CD4-positive, alpha-beta T cell treated with Interleukin-6 for 4 hours (primary cell): Measurements from ENCODE around the gene SGTA.

Experiments used
- DNase-seq: peaks from one replicate; pipeline ENCODE4 v3.0.0-alpha.2; 2020; ENCODE audit warnings: mixed read lengths

The SGTA gene

GRCh38 chr19:2768365-2769132 lies 14.5 kb downstream of the SGTA start:
- DNase-seq, result no peak

GRCh38 chr19:2767688-2768087 lies 15.4 kb downstream of the SGTA start:
- no peak for DNase-seq

DNA sequence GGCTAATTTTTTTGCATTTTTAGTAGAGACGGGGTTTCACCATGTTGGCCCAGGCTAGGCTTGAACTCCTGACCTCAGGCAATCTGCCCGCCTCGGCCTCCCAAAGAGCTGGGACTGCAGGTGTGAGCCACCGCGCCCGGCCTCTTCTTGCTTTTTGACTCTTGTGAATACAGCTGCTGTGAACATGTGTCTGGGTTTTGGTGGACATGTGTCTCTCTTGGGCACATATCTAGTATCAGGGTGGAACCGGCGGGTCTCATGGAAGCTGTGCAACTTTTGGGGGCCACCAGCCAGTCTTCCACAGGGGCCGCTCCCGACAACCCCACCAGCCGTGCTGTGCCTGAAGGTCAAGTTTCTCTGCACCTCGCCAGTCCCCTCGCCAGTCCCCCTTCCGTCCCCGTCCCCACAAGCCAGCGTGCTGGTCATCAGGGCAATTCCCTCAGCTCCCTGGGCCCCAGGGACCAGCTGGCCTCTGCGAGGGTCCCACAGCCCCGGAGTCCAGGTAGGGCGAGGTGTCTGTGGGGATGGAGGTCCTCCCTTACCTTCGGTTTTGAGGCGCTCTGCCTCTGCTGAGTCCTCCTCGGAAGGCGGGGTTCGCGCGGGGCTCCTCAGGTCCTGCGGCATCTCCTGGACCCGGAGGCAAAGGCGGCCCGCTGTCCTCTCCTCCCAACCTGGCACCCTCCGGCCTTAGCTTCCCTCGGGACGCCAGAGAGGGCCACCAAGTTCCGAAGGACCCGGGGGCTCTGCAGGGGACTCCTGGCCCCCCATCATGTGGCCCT lies 16.3 kb downstream of the SGTA start:
- DNase-seq, result no peak

DNA sequence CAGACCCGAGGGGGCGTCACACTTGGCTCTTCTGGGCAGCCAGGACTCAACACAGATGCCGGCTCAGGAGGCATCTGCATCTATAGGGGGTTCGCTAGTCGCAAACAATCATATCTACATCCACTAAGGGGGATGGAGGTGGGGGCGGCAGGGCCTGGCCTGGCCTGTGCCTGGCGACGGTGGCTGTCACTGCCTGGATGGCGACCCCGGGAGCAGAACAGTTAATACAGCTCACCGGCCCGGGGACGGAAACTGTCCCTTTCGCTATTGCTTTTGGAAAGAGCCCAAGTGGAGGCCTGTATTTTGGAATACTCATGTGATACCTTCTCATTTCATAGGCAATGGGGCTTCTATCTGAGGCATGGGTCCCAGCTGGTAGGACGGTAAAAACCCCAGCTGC lies 17.7 kb downstream of the SGTA start:
- DNase-seq, result no peak

DNA sequence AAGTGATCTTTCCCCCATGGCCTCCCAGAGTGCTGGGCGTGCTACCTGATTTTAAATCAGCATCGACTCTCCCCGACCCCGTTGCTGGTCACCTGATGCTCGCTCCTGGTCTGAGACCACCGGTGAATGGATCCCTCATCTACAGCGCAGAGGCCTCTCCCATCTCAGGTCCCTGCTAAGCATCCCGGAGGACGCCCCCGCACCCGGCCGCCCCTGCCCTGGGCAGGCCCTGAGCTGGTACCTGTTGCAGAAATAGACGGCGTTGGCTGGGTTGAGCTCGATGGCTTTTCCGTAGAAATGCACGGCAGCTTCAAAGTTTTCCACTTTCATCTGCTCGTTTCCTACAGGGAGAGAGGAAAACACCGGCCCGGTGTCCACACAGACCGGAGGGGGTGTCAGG lies 18.1 kb downstream of the SGTA start:
- no peak for DNase-seq

DNA sequence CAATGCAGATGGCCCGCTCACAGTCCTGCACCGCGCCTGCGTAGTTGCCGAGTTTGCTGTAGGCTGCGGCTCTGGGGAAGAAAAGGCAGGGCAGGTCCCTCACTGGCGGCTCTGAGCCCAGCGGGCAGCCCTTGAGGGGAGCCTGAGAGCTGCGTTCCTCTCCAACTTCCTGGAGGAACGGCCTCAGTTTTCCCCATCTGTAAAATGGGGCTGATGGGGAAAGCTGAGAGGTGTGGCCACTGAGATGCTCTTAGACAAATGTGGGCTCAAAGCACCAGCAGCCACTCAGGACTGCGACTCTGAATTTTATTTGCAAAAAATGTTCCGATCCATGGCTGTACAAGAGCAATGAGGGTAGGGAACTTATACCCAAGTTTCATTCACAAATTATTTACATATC lies 19.4 kb downstream of the SGTA start:
- no peak for DNase-seq

DNA sequence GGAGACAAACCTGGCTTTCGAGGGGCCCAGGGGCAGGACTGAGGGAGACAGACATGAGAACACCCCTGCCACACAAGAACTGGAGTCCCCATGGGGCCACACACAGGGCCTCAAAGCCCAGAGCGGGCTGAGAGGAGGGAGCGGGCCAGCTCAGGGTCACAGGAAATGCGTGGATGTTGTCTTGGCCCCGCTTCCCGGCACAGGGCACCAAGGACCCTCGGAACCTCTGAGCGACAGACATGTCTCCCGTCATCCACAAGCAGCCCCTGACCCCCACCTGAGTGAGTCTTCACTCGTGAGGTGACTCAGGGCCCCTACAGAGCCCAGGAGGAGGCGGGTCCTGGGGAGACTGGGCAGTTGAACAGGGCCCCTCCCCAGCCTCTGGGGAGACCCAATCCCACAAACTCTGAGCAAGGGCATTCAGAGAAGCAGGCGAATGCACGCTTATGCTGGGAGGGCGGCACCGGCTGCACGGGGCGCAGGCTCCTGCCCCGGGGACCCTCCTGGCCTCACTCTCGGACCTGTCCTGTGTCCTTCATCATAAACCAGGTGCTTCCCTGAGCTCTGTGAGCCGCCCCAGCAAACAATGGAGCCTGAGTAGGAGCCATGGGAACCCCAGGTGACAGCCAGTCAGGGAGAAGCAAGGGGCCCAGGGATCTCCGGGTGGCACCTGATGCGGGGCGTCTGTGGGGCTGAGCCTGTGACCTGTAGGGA lies 20.1 kb downstream of the SGTA start:
- DNase-seq, result no peak

DNA sequence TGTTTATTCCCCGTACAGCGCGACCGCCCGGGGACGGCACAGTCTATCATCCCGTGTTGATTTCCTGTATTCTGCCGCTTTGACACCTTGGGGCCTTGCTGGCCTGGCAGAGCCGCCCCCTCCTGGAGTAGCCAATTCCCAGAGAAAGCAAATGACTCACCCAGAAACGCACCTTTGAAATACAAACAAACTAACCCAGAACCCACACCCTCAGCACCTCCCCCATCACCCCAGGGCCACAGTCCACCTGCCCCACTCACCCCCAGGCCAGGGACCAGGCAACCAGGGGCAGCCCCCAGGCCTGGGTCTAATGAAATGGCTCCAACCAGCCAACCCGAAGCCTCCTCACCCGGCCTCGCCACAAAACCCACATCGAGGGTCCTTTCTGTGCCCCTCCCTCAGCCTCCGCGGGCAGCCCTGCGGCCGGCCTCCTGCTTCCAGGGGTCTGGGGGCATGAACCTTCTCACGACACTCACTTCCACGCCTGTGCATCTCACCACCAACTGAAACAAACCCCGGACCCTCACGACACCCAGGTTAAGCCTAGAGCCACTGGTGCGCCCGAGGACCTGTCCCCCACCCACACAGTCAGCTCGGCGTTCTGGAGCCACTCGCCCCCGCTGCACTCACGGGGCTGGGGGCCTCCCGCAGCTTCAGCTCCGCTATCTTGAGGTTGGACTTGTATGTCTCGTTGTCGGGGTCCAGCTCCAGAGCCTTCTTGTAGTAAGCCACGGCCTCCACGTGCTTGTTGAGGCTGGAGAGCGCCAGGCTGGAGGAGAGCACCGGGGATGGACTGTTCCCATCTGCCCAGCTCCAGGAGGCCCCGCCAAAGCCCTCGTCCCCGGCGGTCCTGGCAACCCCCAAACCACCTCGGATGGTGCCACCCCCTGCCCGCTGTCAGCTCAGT lies 20.9 kb downstream of the SGTA start:
- no peak for DNase-seq

- DNase-seq, result no peak
Measured at GRCh38 chr19:2761309-2761677, 21.8 kb downstream of the SGTA start.

GRCh38 chr19:2759965-2760364 lies 23.1 kb downstream of the SGTA start:
- no peak for DNase-seq

DNA sequence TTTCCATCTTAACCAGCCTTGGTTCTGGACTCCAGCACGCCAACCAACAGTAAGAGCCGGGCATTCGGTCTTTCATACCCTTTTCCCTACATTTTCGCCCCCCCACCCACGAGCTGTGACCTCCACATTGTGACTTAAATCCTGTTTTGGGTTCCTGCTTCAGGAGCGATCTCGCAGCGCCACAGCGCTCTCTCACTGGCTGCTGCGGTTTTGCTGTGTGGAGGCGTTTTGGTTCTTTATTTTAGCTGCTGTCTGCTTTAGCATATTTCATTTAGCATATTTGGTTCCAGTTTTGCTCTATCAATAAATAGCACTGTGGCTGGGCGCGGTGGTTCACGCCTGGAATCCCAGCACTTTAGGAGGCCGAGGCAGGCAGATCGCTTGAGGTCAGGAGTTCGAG lies 23.7 kb downstream of the SGTA start:
- no peak for DNase-seq

DNA sequence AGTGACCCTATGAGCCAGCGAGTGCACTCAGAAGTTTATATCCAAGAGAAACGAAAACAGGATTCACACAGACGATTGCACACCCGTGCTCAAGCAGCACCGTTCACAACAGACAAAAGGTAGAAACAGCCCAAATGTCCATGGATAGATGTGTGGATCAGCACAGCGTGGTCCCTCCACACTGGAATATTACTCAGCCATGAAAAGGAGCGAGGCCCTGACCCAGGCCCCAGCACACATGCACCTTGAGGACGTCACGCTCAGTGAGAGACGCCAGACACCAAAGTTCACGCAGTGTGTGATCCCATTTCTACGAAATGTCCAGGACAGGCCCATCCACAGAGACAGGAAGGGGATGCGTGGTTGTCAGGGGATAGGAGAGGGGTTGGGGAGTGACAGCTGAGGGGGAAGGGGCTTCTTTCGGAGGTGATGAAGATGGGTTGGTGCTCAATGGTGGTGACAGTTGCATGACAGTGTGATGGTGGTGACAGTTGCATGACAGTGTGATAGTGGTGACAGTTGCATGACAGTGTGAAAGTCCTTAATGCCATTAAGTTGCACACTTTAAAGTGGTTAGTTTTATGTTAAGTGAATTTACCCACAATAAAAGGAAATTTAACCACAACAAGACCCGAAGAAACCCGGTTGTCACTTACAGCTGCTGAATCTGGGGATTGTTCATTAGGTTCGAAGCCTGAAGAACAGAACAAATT lies 24.3 kb downstream of the SGTA start:
- DNase-seq, result no peak

- no peak for DNase-seq
Measured at GRCh38 chr19:2756921-2757881, 25.9 kb downstream of the SGTA start.

- no peak for DNase-seq
Measured at GRCh38 chr19:2756477-2756876, 26.6 kb downstream of the SGTA start.

- no peak for DNase-seq
Measured at GRCh38 chr19:2755811-2756210, 27.3 kb downstream of the SGTA start.

GRCh38 chr19:2755448-2755705 lies 27.7 kb downstream of the SGTA start:
- DNase-seq, result no peak

- DNase-seq, result no peak
Measured at GRCh38 chr19:2754659-2755447, 28.2 kb downstream of the SGTA start.

GRCh38 chr19:2751438-2751830 lies 31.6 kb downstream of the SGTA start:
- no peak for DNase-seq

- DNase-seq, result no peak
Measured at GRCh38 chr19:2750808-2751437, 32.1 kb downstream of the SGTA start.

- no peak for DNase-seq
Measured at GRCh38 chr19:2747349-2747748, 35.7 kb downstream of the SGTA start.
